ENCODE measurements around the gene PROZ. TPM values are rescaled to one million over a fixed set of nuclear protein-coding genes. Genes with fewer than 3 reads are reported as not detected.

PROZ gene
- total RNA-seq, 2 experiments from 2014 or later = 0.19 TPM; not detected in 1

- Mint-ChIP-seq H3K4me3 (no peak overlapping the region), H3K27me3 (peaks cover 14% of the 10 kb centered on the region), H3K27ac (peak overlapping the region; percentile 14), H3K9me3 (no peaks in the 10 kb centered on the region), H3K4me1 (no peaks in the 10 kb centered on the region), H3K36me3 (ENCODE audit: low read depth) (no peaks in the 10 kb centered on the region)
- DNase-seq = no peak
- CTCF ChIA-PET = no interaction called here
- POLR2A ChIA-PET = no interaction called here
These were observed 34.9 kb upstream of the PROZ start for GRCh38 chr13:113123226-113124201.

- Mint-ChIP-seq H3K4me1 (no peaks in the 10 kb centered on the region), H3K36me3 (ENCODE audit: low read depth) (no peaks in the 10 kb centered on the region), H3K4me3 (no peak overlapping the region), H3K27me3 (peaks cover 23% of the 10 kb centered on the region), H3K9me3 (no peaks in the 10 kb centered on the region), H3K27ac (no peak overlapping the region)
- CTCF ChIA-PET = no interaction called here
- no peak for DNase-seq
- POLR2A ChIA-PET = no interaction called here
These were observed 34.1 kb upstream of the PROZ start for GRCh38 chr13:113124211-113124970.

GRCh38 chr13:113125506-113126264 lies 32.8 kb upstream of the PROZ start:
- no peak overlapping the region for H3K4me3 Mint-ChIP-seq
- no peak for DNase-seq
- ChIA-PET CTCF (no interaction called here), POLR2A (no interaction called here)
- H3K4me1 Mint-ChIP-seq = peaks cover 3% of the 10 kb centered on the region
- no peak overlapping the region for H3K27ac Mint-ChIP-seq
- no peaks in the 10 kb centered on the region for H3K36me3 Mint-ChIP-seq (ENCODE audit: low read depth)
- peaks cover under 1% of the 10 kb centered on the region for H3K9me3 Mint-ChIP-seq
- H3K27me3 Mint-ChIP-seq = peaks cover 28% of the 10 kb centered on the region

- DNase-seq = no peak
These were observed 31.9 kb upstream of the PROZ start for GRCh38 chr13:113126265-113127150.

GRCh38 chr13:113129480-113129879 lies 29.0 kb upstream of the PROZ start:
- no peak overlapping the region for H3K4me3 Mint-ChIP-seq
- ChIA-PET POLR2A (no interaction called here), CTCF (interaction anchor here (0.9 kb wide), 1 partner anchor 12 kb away, joined by 3 read pairs; no protein-coding TSS in a partner anchor)
- peaks cover 58% of the 10 kb centered on the region for H3K27me3 Mint-ChIP-seq
- no peak overlapping the region for H3K27ac Mint-ChIP-seq
- DNase-seq = no peak
- H3K4me1 Mint-ChIP-seq = peaks cover 3% of the 10 kb centered on the region
- H3K36me3 Mint-ChIP-seq (ENCODE audit: low read depth) = no peaks in the 10 kb centered on the region
- peaks cover 2% of the 10 kb centered on the region for H3K9me3 Mint-ChIP-seq

More at GRCh38 chr13:113126265-113127150, 31.9 kb upstream of the PROZ start:
- H3K4me3 Mint-ChIP-seq = no peak overlapping the region
- CTCF ChIA-PET = no interaction called here
- H3K9me3 Mint-ChIP-seq = peaks cover 2% of the 10 kb centered on the region
- H3K4me1 Mint-ChIP-seq = peaks cover 3% of the 10 kb centered on the region
- H3K36me3 Mint-ChIP-seq (ENCODE audit: low read depth) = no peaks in the 10 kb centered on the region
- peaks cover 35% of the 10 kb centered on the region for H3K27me3 Mint-ChIP-seq
- POLR2A ChIA-PET = no interaction called here
- no peak overlapping the region for H3K27ac Mint-ChIP-seq

GRCh38 chr13:113129921-113130750 lies 28.3 kb upstream of the PROZ start:
- H3K4me1 Mint-ChIP-seq = peaks cover 3% of the 10 kb centered on the region
- POLR2A ChIA-PET = no interaction called here
- CTCF ChIA-PET = no interaction called here

GRCh38 chr13:113135281-113135760 lies 23.1 kb upstream of the PROZ start:
- Mint-ChIP-seq H3K4me3 (no peak overlapping the region), H3K27me3 (peaks cover 39% of the 10 kb centered on the region), H3K36me3 (ENCODE audit: low read depth) (no peaks in the 10 kb centered on the region), H3K4me1 (no peaks in the 10 kb centered on the region), H3K27ac (no peak overlapping the region), H3K9me3 (peaks cover 2% of the 10 kb centered on the region)
- ChIA-PET CTCF (no interaction called here), POLR2A (no interaction called here)
- DNase-seq = no peak

More at GRCh38 chr13:113129921-113130750, 28.3 kb upstream of the PROZ start:
- Mint-ChIP-seq H3K36me3 (ENCODE audit: low read depth) (no peaks in the 10 kb centered on the region), H3K4me3 (no peak overlapping the region), H3K27ac (no peak overlapping the region), H3K27me3 (peaks cover 59% of the 10 kb centered on the region), H3K9me3 (peaks cover 2% of the 10 kb centered on the region)
- DNase-seq = no peak

- H3K27ac Mint-ChIP-seq = no peak overlapping the region
- ChIA-PET POLR2A (no interaction called here), CTCF (no interaction called here)
- H3K4me1 Mint-ChIP-seq = no peaks in the 10 kb centered on the region
- no peaks in the 10 kb centered on the region for H3K36me3 Mint-ChIP-seq (ENCODE audit: low read depth)
- peaks cover 22% of the 10 kb centered on the region for H3K27me3 Mint-ChIP-seq
- H3K9me3 Mint-ChIP-seq = no peaks in the 10 kb centered on the region
- DNase-seq = no peak
- no peak overlapping the region for H3K4me3 Mint-ChIP-seq
These were observed 20.7 kb upstream of the PROZ start for GRCh38 chr13:113137691-113138298.

GRCh38 chr13:113138792-113139551 lies 19.5 kb upstream of the PROZ start:
- no peaks in the 10 kb centered on the region for H3K4me1 Mint-ChIP-seq
- peaks cover 13% of the 10 kb centered on the region for H3K27me3 Mint-ChIP-seq
- H3K9me3 Mint-ChIP-seq = no peaks in the 10 kb centered on the region
- ChIA-PET CTCF (no interaction called here), POLR2A (no interaction called here)
- H3K27ac Mint-ChIP-seq = no peak overlapping the region
- DNase-seq = no peak
- H3K36me3 Mint-ChIP-seq (ENCODE audit: low read depth) = no peaks in the 10 kb centered on the region
- H3K4me3 Mint-ChIP-seq = no peak overlapping the region

- Mint-ChIP-seq H3K4me1 (no peaks in the 10 kb centered on the region), H3K36me3 (ENCODE audit: low read depth) (no peaks in the 10 kb centered on the region), H3K27me3 (peaks cover 8% of the 10 kb centered on the region), H3K4me3 (no peak overlapping the region), H3K9me3 (no peaks in the 10 kb centered on the region), H3K27ac (no peak overlapping the region)
- no peak for DNase-seq
- CTCF ChIA-PET = no interaction called here
- POLR2A ChIA-PET = no interaction called here
These were observed 18.9 kb upstream of the PROZ start for GRCh38 chr13:113139577-113139976.
